ENCODE measurements around the gene AMPD3.

DNA sequence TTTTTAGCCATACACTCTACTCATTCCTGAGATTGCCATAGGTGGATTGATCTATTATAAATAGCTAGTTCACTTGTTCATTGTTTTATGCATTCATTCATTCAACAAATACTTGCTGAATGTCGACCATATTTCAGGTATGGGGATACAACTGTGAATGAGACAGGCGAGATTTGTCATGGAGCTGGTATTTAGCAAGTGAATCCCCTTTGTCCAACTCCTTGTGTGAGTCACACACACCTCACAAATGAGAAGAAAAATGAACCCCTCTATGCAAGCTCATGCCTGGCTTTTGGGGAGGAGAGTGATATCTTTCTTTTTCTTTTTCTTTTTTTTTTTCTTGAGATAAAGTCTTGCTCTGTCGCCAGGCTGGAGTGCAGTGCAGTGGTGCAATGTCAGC is 1.8 kb upstream of the AMPD3 start:
- TF ChIP-seq, protein P1, sequence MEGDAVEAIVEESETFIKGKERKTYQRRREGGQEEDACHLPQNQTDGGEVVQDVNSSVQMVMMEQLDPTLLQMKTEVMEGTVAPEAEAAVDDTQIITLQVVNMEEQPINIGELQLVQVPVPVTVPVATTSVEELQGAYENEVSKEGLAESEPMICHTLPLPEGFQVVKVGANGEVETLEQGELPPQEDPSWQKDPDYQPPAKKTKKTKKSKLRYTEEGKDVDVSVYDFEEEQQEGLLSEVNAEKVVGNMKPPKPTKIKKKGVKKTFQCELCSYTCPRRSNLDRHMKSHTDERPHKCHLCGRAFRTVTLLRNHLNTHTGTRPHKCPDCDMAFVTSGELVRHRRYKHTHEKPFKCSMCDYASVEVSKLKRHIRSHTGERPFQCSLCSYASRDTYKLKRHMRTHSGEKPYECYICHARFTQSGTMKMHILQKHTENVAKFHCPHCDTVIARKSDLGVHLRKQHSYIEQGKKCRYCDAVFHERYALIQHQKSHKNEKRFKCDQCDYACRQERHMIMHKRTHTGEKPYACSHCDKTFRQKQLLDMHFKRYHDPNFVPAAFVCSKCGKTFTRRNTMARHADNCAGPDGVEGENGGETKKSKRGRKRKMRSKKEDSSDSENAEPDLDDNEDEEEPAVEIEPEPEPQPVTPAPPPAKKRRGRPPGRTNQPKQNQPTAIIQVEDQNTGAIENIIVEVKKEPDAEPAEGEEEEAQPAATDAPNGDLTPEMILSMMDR (IDR thresholded peaks at IDR 0.05): no peak
- TF ChIP-seq POLR2A (IDR thresholded peaks at IDR 0.05) (no peak), POLR2AphosphoS5 (IDR thresholded peaks at IDR 0.05) (no peak)
